ENCODE data around the gene MTA1.

GRCh38 chr14:105433161-105433605, 13.6 kb downstream of the MTA1 start:
- TF ChIP-seq CTCF (IDR thresholded peaks at IDR 0.05) (no peak), EZH2 (IDR thresholded peaks at IDR 0.05) (no peak)

All from neural progenitor cell (in vitro differentiated cells).